ENCODE measurements around the gene LILRA6. TPM values are rescaled to one million over a fixed set of nuclear protein-coding genes. Genes with fewer than 3 reads are reported as not detected.
"Not testable (repeated sequence)": the region's sequence is repeated elsewhere in the genome, so short reads cannot be mapped to it uniquely, and the experiment has no call there.

Gene LILRA6
- polyA plus RNA-seq, 1 donor from 2014 or later: not detected

DNA sequence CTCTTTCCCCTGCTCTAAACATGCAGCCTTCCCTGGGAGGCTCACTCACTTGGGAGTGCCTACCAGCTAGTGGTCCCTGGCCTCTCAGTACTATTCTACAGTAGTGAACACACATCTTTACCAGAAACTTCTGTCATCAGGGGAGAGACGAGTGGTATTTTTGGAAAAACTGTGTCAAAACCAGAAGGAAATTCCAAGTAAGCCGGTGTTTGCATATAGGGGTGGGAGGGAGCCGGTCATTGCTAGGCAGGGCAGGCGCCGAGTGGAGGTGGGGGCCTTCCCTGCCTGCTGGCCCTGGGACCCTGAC is 35.0 kb downstream of the LILRA6 start:
- Histone ChIP-seq H3K9ac (ENCODE audit: low read length) (no peak overlapping the region), H3K79me2 (replicated peaks; ENCODE audit: insufficient read depth, low read length) (peaks cover 31% of the 10 kb centered on the region), H3K27ac (ENCODE audit: low read length) (no peak overlapping the region), H3K4me2 (ENCODE audit: low read length) (no peak overlapping the region), H2AFZ (ENCODE audit: low read depth, low read length) (no peak overlapping the region), H3F3A (ENCODE audit: insufficient read depth, low read length, poor library complexity, severe bottlenecking) (no peaks in the 10 kb centered on the region), H4K20me1 (ENCODE audit: insufficient read depth) (peaks cover 13% of the 10 kb centered on the region), H3K27me3 (ENCODE audit: insufficient read depth, low read depth, low read length) (no peaks in the 10 kb centered on the region), H3K9me2 (ENCODE audit: insufficient read depth, low read length) (no peaks in the 10 kb centered on the region), H3K36me3 (ENCODE audit: insufficient read depth, low read length) (no peaks in the 10 kb centered on the region), H3K4me3 (ENCODE audit: low read length) (no peak overlapping the region), H3K9me3 (ENCODE audit: low read length) (no peaks in the 10 kb centered on the region)
- TF ChIP-seq, protein P1, sequence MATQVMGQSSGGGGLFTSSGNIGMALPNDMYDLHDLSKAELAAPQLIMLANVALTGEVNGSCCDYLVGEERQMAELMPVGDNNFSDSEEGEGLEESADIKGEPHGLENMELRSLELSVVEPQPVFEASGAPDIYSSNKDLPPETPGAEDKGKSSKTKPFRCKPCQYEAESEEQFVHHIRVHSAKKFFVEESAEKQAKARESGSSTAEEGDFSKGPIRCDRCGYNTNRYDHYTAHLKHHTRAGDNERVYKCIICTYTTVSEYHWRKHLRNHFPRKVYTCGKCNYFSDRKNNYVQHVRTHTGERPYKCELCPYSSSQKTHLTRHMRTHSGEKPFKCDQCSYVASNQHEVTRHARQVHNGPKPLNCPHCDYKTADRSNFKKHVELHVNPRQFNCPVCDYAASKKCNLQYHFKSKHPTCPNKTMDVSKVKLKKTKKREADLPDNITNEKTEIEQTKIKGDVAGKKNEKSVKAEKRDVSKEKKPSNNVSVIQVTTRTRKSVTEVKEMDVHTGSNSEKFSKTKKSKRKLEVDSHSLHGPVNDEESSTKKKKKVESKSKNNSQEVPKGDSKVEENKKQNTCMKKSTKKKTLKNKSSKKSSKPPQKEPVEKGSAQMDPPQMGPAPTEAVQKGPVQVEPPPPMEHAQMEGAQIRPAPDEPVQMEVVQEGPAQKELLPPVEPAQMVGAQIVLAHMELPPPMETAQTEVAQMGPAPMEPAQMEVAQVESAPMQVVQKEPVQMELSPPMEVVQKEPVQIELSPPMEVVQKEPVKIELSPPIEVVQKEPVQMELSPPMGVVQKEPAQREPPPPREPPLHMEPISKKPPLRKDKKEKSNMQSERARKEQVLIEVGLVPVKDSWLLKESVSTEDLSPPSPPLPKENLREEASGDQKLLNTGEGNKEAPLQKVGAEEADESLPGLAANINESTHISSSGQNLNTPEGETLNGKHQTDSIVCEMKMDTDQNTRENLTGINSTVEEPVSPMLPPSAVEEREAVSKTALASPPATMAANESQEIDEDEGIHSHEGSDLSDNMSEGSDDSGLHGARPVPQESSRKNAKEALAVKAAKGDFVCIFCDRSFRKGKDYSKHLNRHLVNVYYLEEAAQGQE (IDR thresholded peaks at IDR 0.05; ENCODE audit: borderline replicate concordance): no peak
- TF ChIP-seq TAF1 (IDR thresholded peaks at IDR 0.05; ENCODE audit: low read depth): no peak

DNA sequence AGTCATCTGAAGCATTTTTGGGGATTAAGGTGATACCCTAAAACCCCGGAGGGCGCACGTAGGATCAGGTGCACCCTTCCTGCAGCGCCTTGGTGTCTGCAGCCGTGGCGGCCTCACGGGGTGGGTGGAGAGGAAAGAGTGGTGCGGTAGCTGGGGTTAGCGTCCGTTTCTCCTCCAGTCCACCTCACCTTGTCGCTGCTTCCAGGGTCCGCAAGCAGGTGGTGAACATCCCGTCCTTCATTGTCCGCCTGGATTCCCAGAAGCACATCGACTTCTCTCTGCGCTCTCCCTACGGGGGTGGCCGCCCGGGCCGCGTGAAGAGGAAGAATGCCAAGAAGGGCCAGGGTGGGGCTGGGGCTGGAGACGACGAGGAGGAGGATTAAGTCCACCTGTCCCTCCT is 35.4 kb downstream of the LILRA6 start:
- H3K9me3 ChIP-seq (ENCODE audit: low read length); H2AFZ ChIP-seq (ENCODE audit: low read depth, low read length); H3K27ac ChIP-seq (ENCODE audit: low read length); H3K4me2 ChIP-seq (ENCODE audit: low read length); H3K36me3 ChIP-seq (ENCODE audit: insufficient read depth, low read length); H3F3A ChIP-seq (ENCODE audit: insufficient read depth, low read length, poor library complexity, severe bottlenecking); H3K4me3 ChIP-seq (ENCODE audit: low read length); H3K9me2 ChIP-seq (ENCODE audit: insufficient read depth, low read length); H3K9ac ChIP-seq (ENCODE audit: low read length); H3K27me3 ChIP-seq (ENCODE audit: insufficient read depth, low read depth, low read length): not testable (repeated sequence)
- peaks cover 13% of the 10 kb centered on the region for H4K20me1 ChIP-seq (ENCODE audit: insufficient read depth)
- peaks cover 35% of the 10 kb centered on the region for H3K79me2 ChIP-seq (replicated peaks; ENCODE audit: insufficient read depth, low read length)

DNA sequence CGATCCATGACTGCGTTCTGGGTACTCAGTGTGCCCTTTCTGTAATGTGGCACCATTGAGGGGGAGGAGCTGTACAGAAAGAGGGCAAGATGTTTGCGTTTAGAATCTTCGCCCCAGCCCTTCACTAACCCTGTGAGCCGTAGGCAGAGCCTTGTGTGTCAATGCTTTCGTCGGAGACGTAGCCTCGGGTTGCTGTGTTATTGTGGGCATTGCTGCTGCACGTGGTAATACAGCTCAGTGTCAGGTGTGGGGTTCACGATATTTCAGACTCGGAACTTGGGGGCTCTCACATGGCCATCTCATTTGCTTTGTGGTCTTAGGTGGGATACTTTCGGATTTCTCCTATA is 35.8 kb downstream of the LILRA6 start:
- Histone ChIP-seq H3K79me2 (replicated peaks; ENCODE audit: insufficient read depth, low read length) (peaks cover 39% of the 10 kb centered on the region), H3F3A (ENCODE audit: insufficient read depth, low read length, poor library complexity, severe bottlenecking) (no peaks in the 10 kb centered on the region), H3K9me3 (ENCODE audit: low read length) (no peaks in the 10 kb centered on the region), H3K36me3 (ENCODE audit: insufficient read depth, low read length) (no peaks in the 10 kb centered on the region), H3K27ac (ENCODE audit: low read length) (no peak overlapping the region), H4K20me1 (ENCODE audit: insufficient read depth) (peaks cover 13% of the 10 kb centered on the region), H3K9me2 (ENCODE audit: insufficient read depth, low read length) (no peaks in the 10 kb centered on the region), H2AFZ (ENCODE audit: low read depth, low read length) (no peak overlapping the region), H3K4me3 (ENCODE audit: low read length) (no peak overlapping the region), H3K9ac (ENCODE audit: low read length) (no peak overlapping the region), H3K27me3 (ENCODE audit: insufficient read depth, low read depth, low read length) (no peaks in the 10 kb centered on the region), H3K4me2 (ENCODE audit: low read length) (no peak overlapping the region)
- TF ChIP-seq, protein P1 (IDR thresholded peaks at IDR 0.05; ENCODE audit: borderline replicate concordance): no peak
